Sciatic nerve (tissue), 2 donors: ENCODE data around the gene JUN. TPM values are rescaled to one million over a fixed set of nuclear protein-coding genes. Genes with fewer than 3 reads are reported as not detected.

ENCODE experiments used
- ATAC-seq: fragments of 200-7000 bp; cut with Tn5 transposase; one replicate; pipeline ENCODE4 v1.9.1; 2020; ENCODE audit warnings: mild to moderate bottlenecking, moderate library complexity
- DNase-seq: peaks from one replicate; pipeline ENCODE4 v3.0.0-alpha.2; 2020; ENCODE audit warnings: low spot score
- intact Hi-C: fragments of 100-400 bp; cut with DNase I; formaldehyde crosslinking; loops from one replicate; pipeline ENCODE4 v1.14.2; 2022
- total RNA-seq: library from RNA; stranded (reverse); fragmentation: NEBNext Ultra II Directional; extraction: Animal tissue kit (Norgen Biotek cat#: 25700); gene quantifications from one replicate; pipeline ENCODE4 v1.2.1, GENCODE V29; 2021
- donor health status: DM: no; HTN: no; CAD: no.
- donor health status: DM: no; HTN: no; CAD: no.

The JUN gene
- total RNA-seq, 1 donor from 2014 or later = 179 TPM

GRCh38 chr1:58788259-58788658 is 4.4 kb upstream of the JUN start:
- ATAC-seq = no peak
- intact Hi-C loops = loop anchor here (10.0 kb wide), 3 partner anchors 117 to 967 kb away; no protein-coding TSS in a partner anchor

GRCh38 chr1:58786927-58787245 is 3.0 kb upstream of the JUN start:
- ATAC-seq (no peak), DNase-seq (no peak)
- intact Hi-C loops = loop anchor here (10.0 kb wide), 3 partner anchors 118 to 968 kb away; no protein-coding TSS in a partner anchor

More at GRCh38 chr1:58788259-58788658, 4.4 kb upstream of the JUN start:
- no peak for DNase-seq

- ATAC-seq (no peak), DNase-seq (no peak)
- intact Hi-C loops = loop anchor here (10.0 kb wide), 3 partner anchors 118 to 968 kb away; no protein-coding TSS in a partner anchor
These were observed 2.5 kb upstream of the JUN start for GRCh38 chr1:58786184-58786926.

DNA sequence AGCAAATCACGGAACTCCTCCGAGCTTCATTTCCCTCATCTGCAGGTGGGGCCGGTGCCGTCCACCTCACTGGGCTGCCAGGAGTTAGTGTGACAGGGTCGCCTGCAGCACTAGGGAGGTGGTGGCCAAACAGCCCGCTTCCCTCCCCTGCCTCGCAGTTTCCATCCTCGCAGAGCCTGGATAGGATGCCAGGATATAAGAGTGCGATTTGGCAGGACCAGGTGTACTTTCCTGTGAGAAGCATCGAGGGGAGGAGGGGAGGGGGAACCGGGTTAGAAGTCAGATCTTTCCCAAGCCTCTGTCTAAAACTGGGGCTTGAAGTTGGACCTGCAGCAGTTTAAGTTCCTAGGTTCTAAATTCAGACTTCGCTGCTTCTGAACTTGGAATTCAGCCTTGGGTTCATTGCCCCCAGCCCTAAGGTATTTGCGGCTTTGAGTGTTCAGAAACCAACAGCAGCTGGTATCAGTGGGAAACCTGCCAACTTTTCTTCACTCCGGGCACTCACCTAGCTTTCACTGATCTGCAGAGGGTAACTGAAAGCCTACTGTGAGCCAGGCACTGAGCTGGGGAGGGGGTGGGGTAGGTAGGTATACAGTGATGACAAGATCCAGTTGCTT is 1.7 kb upstream of the JUN start:
- intact Hi-C loops = loop anchor here (10.0 kb wide), 3 partner anchors 119 to 969 kb away; no protein-coding TSS in a partner anchor
- peak; percentile 61 for DNase-seq
- ATAC-seq = no peak

GRCh38 chr1:58784758-58785441 is 1.1 kb upstream of the JUN start:
- intact Hi-C loops = loop anchor here (10.0 kb wide), 3 partner anchors 120 to 970 kb away; no protein-coding TSS in a partner anchor
- DNase-seq (peak; percentile 93), ATAC-seq (peak; percentile 55)

DNA sequence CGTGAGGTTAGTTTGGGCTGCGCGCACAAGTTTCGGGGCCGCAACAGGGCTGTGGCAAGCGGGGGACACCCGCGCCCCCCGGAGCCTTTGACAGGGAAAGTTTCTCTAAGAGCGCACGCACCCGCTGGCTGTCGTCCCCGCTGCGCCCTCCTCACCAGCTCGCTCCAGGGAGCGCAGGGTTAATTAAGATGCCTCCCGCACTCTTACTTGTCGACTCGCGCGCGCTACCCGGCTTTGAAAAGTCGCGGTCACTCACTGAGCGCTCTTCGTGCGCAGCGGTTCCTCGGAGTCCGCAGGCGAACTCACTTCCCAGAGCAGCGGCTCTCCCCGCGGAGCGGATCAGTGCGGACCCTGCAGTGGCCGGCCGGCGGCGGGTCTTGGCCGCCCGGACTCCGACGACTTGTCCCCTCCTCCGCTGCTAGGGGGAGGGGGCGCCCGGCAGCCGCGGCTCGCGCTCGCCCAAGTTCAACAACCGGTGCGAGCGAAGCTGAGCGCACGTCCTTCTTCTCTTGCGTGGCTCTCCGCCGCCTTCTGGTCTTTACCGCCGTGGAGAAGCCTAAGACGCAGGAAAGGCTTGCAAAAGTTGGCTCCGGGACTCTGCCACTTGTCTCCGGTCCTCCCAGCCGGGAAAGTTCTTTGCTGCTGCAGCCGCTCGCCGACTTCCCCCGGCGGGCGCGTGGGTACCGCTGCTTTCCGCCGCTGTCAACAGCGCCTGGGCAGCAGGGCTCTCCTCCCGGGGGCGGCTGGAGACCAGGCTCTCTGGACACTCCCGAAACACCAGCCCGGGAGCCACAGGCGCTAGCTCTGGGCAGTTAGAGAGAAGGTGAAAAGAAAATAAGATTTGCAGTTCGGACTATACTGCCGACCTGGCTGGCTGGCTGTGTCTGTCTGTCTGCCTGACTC is 506 bp downstream of the JUN start:
- ATAC-seq = peak; percentile 2
- intact Hi-C loops = loop anchor here (10.0 kb wide), 3 partner anchors 121 to 971 kb away; no protein-coding TSS in a partner anchor
- DNase-seq = peak; percentile 77

GRCh38 chr1:58782178-58783089 is 1.4 kb downstream of the JUN start:
- DNase-seq (peak; percentile 74), ATAC-seq (no peak)
- intact Hi-C loops = loop anchor here (10.0 kb wide), 3 partner anchors 122 to 972 kb away; no protein-coding TSS in a partner anchor

DNA sequence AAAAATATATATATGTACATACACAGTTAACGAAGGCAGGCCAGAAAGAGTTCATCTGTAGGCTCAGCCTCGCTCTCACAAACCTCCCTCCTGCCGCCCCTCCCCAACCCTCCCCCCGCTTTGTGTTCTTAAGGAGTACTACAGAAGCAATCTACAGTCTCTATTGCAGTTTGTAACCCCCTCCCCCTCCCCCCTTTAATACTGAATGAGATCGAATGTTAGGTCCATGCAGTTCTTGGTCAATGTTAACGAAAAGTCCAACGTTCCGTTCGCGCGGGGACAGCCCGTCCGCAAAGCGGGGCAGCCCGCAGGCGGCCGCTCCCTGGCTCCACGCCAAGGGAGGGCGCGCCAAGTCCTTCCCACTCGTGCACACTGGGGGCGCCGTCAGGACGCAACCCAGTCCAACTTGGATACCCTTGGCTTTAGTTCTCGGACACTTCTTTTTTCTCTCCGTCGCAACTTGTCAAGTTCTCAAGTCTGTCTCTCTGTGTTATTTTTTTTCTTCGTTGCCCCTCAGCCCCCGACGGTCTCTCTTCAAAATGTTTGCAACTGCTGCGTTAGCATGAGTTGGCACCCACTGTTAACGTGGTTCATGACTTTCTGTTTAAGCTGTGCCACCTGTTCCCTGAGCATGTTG is 2.2 kb downstream of the JUN start:
- intact Hi-C loops = loop anchor here (10.0 kb wide), 3 partner anchors 123 to 973 kb away; no protein-coding TSS in a partner anchor
- no peak for ATAC-seq

GRCh38 chr1:58780836-58781452 is 2.9 kb downstream of the JUN start:
- ATAC-seq (no peak), DNase-seq (no peak)
- intact Hi-C loops = loop anchor here (10.0 kb wide), 3 partner anchors 124 to 974 kb away; no protein-coding TSS in a partner anchor

More for the DNA sequence above, 2.2 kb downstream of the JUN start:
- peak; percentile 85 for DNase-seq

GRCh38 chr1:58780411-58780810 is 3.4 kb downstream of the JUN start:
- DNase-seq = no peak
- intact Hi-C loops = loop anchor here (10.0 kb wide), 3 partner anchors 124 to 974 kb away; no protein-coding TSS in a partner anchor
- ATAC-seq = no peak

DNA sequence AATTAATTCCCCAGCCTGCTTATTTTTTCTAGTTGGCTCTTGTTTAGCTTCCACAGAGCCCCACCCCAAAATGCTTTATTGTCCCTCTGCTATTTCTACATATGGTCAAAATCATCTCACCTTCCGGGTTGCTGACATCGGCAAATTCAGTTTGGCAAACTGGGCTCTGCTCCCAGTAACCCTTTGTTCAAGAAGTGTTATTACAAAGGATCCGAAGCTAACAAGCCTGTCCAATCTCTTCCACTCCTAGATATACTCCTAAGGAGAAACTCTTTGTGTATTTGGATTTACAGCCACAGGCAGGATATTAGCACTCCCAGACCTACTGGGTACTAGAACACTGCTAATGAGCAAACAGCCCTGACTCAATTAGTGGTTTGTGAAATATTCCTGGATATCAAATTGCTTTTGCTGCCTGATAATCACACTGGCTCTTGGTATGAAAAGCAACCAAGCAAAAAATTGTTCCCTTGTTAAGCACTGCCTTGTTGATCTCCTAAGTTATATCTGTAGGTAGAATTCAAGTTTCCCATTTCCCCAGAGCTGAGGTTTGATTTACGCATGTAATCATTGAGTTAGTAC is 4.0 kb downstream of the JUN start:
- DNase-seq (peak; percentile 59), ATAC-seq (no peak)

GRCh38 chr1:58779059-58779754 is 4.6 kb downstream of the JUN start:
- ATAC-seq = no peak
- intact Hi-C loops = no loop called here

More for the DNA sequence above, 4.0 kb downstream of the JUN start:
- intact Hi-C loops = loop anchor here (10.0 kb wide), 3 partner anchors 125 to 975 kb away; no protein-coding TSS in a partner anchor

DNA sequence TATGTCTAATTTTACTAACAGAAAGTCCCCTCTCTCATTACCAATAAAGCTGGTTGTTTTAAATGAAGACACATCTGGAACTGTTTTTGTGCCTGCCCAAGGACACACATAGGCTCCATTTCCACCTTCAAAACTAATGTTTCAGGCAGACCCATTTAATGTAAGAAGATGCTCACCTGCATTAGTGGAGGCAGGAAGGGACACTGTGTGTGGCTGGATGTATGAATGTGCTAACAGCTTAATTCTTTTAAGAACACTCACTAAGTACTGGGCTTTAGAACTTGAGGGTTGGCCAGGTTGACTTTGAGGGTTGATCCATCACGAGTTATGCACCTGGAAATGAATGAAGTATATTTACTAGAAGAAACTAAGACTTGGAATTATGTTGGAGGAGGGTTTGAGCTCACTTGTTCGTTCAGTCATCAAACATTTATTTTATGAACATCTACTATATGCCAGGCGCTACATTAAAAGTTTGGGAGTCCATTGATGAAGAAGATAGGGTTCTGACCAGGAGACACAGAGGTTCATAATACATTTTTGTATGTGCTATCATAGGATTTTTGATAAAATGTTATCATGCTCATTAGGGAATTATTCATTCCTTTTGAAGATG is 5.4 kb downstream of the JUN start:
- ATAC-seq (no peak), DNase-seq (no peak)
- intact Hi-C loops = no loop called here

More at GRCh38 chr1:58779059-58779754, 4.6 kb downstream of the JUN start:
- no peak for DNase-seq

DNA sequence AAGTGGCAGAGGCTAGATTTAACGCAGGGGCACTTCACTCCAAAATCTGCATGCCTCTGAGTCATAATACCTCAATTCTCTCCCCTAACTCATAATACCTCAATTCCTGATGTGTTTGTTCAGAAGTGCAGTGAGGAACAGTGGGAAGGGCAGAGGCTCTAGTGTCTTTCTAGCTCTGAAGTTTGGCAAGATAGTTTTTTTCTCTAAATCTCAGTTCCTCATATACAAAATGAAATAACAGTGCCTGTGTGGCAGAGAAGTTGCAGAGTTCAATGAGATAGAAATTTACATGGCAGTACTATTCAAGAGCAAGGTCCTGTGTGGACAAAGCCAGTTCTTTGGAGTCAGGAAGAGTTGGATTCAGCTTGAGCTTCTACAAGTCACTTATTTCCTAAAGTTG is 9.8 kb downstream of the JUN start:
- intact Hi-C loops = no loop called here
- ATAC-seq (no peak), DNase-seq (no peak)

DNA sequence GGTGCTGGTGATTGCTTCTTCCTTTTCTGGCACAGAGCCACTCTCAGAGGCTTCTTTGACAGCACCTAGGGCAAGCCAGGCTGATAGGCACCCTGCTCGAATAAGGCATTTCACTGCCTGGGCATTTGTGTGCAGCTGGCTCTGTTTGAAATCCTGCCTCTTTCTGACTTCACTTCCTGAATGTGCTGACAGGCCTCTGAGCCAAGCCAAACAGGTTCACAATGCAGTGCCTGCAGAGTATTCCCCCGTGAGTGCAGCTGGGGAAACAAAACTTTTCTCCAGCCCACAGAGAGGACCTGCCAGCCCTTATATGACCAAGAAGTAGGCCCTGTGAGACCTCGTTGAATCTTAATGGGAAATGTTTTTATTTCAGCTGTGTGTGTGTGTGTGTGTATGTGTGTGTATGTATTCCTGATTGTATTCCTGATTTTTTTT is 10.4 kb downstream of the JUN start:
- DNase-seq (peak; percentile 78), ATAC-seq (peak; percentile 95)
- intact Hi-C loops = no loop called here
